NCI-H460 (cell line): Measurements from ENCODE around the gene MDM4. TPM values are rescaled to one million over a fixed set of nuclear protein-coding genes. Genes with fewer than 3 reads are reported as not detected.

Experiments used
- DNase-seq: peaks from one replicate; pipeline ENCODE4 v3.0.0-alpha.2; 2016; ENCODE audit warnings: low read depth; ENCODE audit errors: extremely low read depth
- total RNA-seq: library from RNA; depleted of rRNA; stranded (reverse); fragments of >200 nt; shearing (Covaris generic); gene quantifications from 2 replicates; pipeline ENCODE4 v1.2.3, GENCODE V29; 2014

MDM4 gene
- total RNA-seq, 1 experiment from 2014 or later: 82.6 TPM

DNA sequence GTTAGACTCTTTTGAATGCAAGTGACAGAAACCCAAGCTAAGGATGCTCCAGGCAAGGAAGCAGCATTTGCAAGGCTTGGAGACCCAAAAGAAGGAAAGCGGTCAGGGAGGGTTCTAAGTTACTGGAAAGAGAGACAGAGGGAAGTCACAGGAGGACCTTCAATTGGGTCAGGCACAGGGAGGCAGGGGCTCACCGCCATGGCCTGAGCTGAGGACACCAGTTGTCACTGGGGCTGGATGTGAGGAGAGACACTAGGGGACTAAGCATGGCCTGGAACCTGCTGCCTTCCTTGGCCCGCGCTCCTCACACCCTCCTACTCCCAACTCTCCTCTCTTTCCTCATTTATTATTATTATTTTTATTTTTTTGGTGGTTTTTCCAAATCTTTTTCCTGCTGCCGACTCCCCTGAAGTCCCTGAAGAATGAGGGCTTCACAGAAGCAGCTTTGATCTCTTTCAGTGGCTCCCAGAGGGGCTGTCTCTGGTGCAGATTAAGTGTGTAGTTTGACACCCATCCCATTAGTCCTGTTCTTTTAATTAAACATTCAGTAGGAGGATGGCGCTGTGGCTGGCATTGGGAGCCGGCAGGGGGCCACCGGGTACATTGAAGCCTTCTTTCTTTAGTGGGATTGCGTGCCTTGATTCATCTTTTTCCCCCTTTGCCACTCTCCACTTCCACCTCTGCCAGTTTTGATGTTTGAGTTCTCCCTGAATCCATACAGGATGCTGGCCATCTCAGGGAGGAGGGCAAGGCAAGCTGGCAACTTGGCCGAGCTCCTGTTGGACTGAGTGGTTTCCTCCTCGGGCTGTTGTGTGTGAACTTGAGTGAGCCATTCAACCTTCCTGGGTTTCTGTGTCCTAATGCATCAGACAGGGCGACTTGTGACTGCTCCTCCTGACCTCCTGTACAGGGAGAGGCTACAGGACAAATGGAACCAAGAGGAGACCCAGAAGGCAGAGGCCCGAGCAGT lies 59.3 kb downstream of the MDM4 start:
- no peak for DNase-seq

GRCh38 chr1:204576422-204576821 lies 60.2 kb downstream of the MDM4 start:
- DNase-seq: no peak

DNA sequence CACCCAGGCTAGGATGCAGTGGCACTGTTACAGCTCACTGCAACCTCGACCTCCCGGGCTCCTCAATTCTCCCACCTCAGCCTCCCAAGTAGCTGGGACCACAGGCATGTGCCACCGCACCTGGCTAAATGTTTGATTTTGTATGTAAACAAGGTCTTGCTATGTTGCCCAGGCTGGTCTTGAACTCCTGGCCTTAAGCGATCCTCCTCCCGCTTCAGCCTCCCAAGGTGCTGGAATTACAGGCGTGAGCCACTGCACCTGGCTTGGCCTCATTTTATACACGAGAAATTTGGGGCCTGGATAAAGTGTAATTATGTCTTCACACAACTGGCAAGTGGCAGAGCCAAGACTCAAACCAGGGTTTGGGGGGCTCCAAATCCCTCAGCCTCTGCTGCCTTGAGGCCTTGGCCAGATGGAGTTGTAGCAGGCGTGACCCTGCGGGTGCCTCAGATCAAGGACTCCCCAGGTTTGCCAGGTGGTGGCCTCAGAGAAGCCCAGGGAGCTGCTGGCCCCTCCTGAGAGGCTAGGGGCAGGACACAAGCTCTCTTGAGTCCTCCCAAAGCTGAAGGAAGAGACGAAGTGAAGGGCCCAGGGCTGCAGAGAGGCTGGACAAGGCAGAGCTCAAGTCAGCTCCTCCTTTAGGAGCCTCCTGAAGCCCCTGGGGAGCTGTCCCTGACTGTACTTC lies 61.7 kb downstream of the MDM4 start:
- no peak for DNase-seq

DNA sequence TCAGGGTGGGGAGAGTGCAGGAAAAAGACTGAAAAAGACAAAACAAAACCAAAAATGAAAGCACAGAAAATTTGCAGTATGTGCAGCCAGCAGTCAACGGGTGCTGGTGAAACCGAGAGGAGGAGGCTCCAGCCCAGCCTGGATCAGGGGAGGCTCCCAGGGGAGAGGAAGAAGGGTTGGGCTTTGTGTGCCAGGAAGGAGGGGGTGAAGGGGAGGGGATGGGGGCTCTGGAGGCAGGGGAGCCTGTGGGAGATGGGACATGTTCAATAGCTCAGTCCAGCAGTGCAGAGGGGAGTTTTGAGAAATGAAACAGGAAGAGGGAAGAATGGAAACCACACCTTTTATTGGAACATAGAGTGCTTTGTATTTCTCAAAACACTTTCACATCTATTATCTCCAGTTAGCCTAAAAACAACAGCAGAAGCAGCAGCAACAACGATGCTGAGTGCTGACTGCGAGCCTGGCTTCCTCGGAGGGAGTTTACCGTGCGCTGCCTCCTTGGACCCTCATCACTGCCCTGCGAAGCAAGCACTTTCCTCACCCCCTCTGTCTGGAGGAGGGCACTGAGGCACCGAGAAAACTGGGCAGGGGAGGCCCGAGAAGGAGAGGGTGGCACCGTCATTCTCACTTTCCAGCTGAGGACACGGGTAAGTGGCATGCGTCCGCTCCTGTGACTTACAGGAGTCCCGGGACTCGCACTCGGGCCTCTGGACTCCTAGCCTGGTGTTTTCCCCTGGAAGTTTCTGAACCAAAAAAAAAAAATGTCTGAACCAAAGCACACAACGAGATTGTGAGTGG lies 62.9 kb downstream of the MDM4 start:
- DNase-seq: no peak

GRCh38 chr1:204579681-204580080 lies 63.5 kb downstream of the MDM4 start:
- DNase-seq: no peak

DNA sequence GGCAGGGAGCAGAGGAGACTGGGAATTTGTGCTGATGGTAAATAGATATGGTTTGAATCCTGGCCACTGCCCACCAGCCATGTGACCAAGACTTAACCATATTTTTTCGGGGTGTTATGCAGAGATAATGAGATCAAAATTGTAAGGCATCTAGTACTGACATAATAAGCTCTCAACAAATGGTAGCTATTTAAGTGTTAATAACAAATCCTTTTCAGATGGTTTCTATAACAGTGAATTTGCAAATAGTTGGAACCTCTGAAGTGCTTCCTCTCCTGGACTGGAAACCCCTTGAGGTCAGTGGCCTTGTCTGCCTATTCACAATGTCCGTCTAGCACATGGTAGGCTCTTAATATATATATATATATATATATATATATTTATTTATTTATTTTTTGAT lies 64.7 kb downstream of the MDM4 start:
- DNase-seq: no peak

GRCh38 chr1:204581759-204582158 lies 65.6 kb downstream of the MDM4 start:
- DNase-seq: no peak

- DNase-seq: no peak
Measured at GRCh38 chr1:204583909-204584632, 67.9 kb downstream of the MDM4 start.

- DNase-seq: no peak
Measured at GRCh38 chr1:204584699-204585372, 68.6 kb downstream of the MDM4 start.

DNA sequence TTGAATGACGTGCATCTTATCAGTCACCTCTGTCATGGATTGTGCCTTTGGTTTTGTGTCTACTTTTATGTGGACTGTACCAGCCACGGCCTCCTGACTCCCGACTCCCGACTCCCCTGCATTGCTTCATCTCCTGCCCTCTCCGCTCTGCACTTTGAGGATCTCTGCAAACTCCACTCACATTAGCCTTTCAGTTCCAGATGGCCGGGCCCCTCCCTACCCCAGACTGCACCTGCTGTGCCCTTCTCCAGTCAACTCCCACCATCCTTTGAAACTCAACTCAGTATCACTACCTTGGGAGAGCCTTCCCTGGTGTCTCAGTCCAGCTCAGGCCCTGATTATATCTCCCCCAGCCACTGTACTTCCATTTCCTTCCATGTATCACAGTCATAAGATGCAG lies 71.4 kb downstream of the MDM4 start:
- DNase-seq: no peak

- DNase-seq: no peak
Measured at GRCh38 chr1:204588826-204589225, 72.6 kb downstream of the MDM4 start.

GRCh38 chr1:204589409-204590038 lies 73.3 kb downstream of the MDM4 start:
- DNase-seq: no peak

- no peak for DNase-seq
Measured at GRCh38 chr1:204591473-204592090, 75.4 kb downstream of the MDM4 start.

DNA sequence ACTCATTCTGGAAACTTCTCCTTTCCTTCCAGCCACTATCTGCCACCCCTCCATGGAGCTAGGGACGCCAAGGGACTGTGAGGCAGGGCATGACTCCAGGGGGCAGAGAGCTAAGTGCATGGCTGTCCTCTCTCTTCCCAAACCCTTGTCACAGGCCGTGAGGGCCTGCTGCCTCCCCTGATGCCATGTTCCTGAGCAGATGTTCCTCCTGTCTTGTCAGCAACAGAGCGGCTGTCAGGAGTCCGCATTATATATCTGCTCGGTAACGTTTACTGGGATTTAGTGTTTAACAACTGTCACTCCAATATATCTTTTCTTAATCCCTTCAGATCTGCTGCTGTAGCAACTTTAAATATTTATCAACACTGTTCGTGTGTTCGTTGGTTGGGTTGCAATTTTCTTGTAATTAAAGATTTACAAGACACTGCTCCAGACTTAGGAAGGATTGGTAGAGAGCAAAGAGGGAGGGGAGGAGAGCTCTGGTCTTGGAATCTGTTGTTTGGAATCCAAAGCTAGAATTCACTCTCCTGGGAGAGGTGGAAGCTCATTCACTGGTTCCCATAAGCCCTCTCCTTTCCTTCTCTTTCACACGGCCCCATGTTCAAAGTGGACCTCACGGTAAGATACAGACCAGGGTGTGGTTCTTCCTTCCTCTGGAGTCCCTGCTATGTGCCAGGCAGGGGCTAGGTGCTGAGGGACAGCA lies 76.2 kb downstream of the MDM4 start:
- DNase-seq: no peak

GRCh38 chr1:204598319-204598969 lies 82.2 kb downstream of the MDM4 start:
- DNase-seq: no peak

DNA sequence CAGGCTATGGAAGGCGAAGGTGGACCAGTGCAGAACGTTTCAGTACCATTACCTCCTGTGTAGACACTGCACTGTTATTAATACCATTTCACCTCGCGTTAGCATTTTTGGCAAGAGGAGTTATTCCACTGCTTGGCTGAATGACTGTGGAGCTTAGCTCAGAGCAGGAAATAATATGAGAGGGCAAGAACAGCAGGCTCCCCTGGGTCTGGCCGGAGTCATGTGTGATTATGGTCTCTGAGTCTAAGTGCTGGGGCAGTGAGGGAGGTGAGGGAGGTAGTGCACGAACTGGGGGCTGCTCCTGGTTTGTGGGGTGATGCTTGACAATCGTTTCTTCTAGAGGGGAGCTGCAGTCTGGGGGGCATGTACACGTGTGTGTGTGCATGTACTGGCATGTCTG lies 82.9 kb downstream of the MDM4 start:
- no peak for DNase-seq

DNA sequence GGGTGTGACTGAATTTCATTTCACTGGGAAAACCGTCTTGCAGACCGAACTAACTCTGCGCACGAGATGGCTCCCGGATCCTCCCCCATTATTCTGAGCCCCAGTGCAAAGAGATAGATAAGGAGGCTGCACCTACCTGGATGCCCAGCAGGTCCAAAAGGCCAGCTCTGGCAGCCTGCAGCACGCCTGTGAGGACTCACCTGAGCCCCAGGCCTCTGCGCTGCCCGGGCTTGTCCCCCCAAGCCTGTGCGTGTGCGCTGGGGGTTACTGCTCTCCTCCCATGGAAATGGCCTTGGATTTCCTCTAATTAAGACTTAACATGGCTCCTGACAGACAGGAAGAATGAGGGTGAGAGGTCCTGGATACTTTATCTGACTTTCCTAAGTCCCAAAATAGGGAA lies 83.4 kb downstream of the MDM4 start:
- DNase-seq: no peak

DNA sequence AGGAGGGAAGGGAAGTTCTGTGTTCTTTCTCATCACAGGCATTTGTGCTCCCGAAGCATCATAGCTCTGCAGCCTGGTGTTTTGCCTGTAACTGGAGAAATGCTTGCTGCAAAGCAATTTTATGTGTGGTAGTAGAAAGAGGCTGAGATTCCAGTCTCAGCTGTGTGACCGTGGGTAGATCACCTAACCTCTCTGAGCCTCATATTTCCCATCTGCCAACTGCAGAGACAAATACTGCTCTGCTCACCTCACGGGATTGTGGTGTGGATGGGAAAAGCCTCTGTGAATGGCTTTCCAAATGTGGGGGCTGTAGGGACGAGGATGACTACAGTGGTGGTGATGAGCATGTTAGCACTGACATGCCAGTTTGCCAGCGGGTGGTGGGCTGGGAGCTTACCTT lies 84.0 kb downstream of the MDM4 start:
- no peak for DNase-seq
